NB4 (cell line): ENCODE measurements around the gene ZNF783.
A peak's percentile ranks its signal among the peaks of the same experiment; 100 is the strongest.
"Not testable (repeated sequence)": the region's sequence is repeated elsewhere in the genome, so short reads cannot be mapped to it uniquely, and the experiment has no call there.

ENCODE experiments used
- DNase-seq: peaks from one replicate; pipeline ENCODE4 v3.0.0; 2010; ENCODE audit warnings: low read depth
- H3K4me3 ChIP-seq: one replicate; pipeline ENCODE4 v1.5.1; 2011; ENCODE audit warnings: mild to moderate bottlenecking, low read depth, low read length, moderate library complexity
- CTCF ChIP-seq: IDR thresholded peaks from one replicate; pipeline ENCODE4 v1.5.1; 2012; ENCODE audit warnings: low read depth, low read length
- MAX ChIP-seq: IDR thresholded peaks from 2 replicates; pipeline ENCODE4 v1.6.1; 2011; ENCODE audit warnings: low read depth, low read length
- MYC ChIP-seq: IDR thresholded peaks from 2 replicates; pipeline ENCODE4 v1.6.1; 2011; ENCODE audit warnings: low read depth, low read length
- POLR2A ChIP-seq: IDR thresholded peaks from 2 replicates; pipeline ENCODE4 v1.6.1; 2011; ENCODE audit warnings: mild to moderate bottlenecking; ENCODE audit not compliant: insufficient read length; ENCODE audit errors: extremely low read depth

Gene ZNF783

GRCh38 chr7:149226840-149227494 lies 35.0 kb upstream of the ZNF783 start:
- peak; percentile 36 for DNase-seq
- TF ChIP-seq CTCF: no peak
- no peak for TF ChIP-seq MAX
- TF ChIP-seq POLR2A: no peak
- no peak for TF ChIP-seq MYC
- no peak overlapping the region for H3K4me3 ChIP-seq

GRCh38 chr7:149228831-149229471 lies 33.0 kb upstream of the ZNF783 start:
- TF ChIP-seq MYC (no peak), POLR2A (no peak), MAX (no peak), CTCF (no peak)
- H3K4me3 ChIP-seq: no peak overlapping the region
- DNase-seq: peak; percentile 37

- peak; percentile 57 for DNase-seq
- H3K4me3 ChIP-seq: no peak overlapping the region
- TF ChIP-seq MYC (no peak), MAX (peak; percentile 60; the same call in 1 of the 2 replicates), POLR2A (no peak)
These were observed 32.5 kb upstream of the ZNF783 start for GRCh38 chr7:149229526-149229925.

- no peak for DNase-seq
- TF ChIP-seq CTCF: no peak
- no peak for TF ChIP-seq MAX
- no peak for TF ChIP-seq POLR2A
- no peak for TF ChIP-seq MYC
These were observed 29.6 kb upstream of the ZNF783 start for GRCh38 chr7:149232362-149232761.

GRCh38 chr7:149233655-149234204 lies 28.3 kb upstream of the ZNF783 start:
- H3K4me3 ChIP-seq, DNase-seq: not testable (repeated sequence)

More at GRCh38 chr7:149232362-149232761, 29.6 kb upstream of the ZNF783 start:
- no peak overlapping the region for H3K4me3 ChIP-seq

- no peak overlapping the region for H3K4me3 ChIP-seq
- TF ChIP-seq MYC: no peak
- no peak for TF ChIP-seq MAX
- TF ChIP-seq POLR2A: no peak
- no peak for TF ChIP-seq CTCF
- DNase-seq: no peak
These were observed 24.5 kb upstream of the ZNF783 start for GRCh38 chr7:149237502-149237901.
